Tibial artery (tissue), 4 donors: Measurements from ENCODE around the gene GRM7.

ENCODE experiments used
- DNase-seq, 2 donors: peaks; one replicate each; pipeline ENCODE4 v3.0.0-alpha.2; 2019
- H3K27ac ChIP-seq, 2 donors: fragments of 200-600 bp; sonication (generic) in 1 of 2; 1 replicate in 1 of 2; 2 replicates in 1 of 2; pipeline ENCODE4 v1.5.1; 2018 to 2019; ENCODE audit warnings: mild to moderate bottlenecking in 1 of 2
- H3K27me3 ChIP-seq, 2 donors: fragments of 200-600 bp; sonication (generic) in 1 of 2; one replicate each; pipeline versions ENCODE4 v1.5.1 to v1.6.0; 2016 to 2019
- H3K36me3 ChIP-seq, 3 donors: fragments of 200-600 bp; sonication (generic) in 2 of 3; one replicate each; pipeline ENCODE4 v1.5.1; 2016 to 2019; ENCODE audit warnings: mild to moderate bottlenecking in 2 of 3
- H3K4me1 ChIP-seq, 4 donors: fragments of 200-600 bp; sonication (generic) in 2 of 4; 1 replicate in 3 of 4; 2 replicates in 1 of 4; pipeline ENCODE4 v1.5.1; 2016 to 2019
- H3K4me3 ChIP-seq, 2 donors: fragments of 200-600 bp; sonication (generic) in 1 of 2; 1 replicate in 1 of 2; 2 replicates in 1 of 2; pipeline ENCODE4 v1.5.1; 2018 to 2019; ENCODE audit warnings: mild to moderate bottlenecking in 2 of 2
- H3K9me3 ChIP-seq, 3 donors: fragments of 200-600 bp; sonication (generic) in 1 of 3; one replicate each; pipeline ENCODE4 v1.5.1; 2016 to 2019
- CTCF ChIP-seq, 2 experiments: fragments of 200-600 bp in 1 of 2; fragments of 450-650 bp in 1 of 2; IDR thresholded peaks; one replicate each; pipeline ENCODE4 v1.5.1; 2017 to 2019; ENCODE audit warnings: antibody characterized with exemption in 2 of 2, mild to moderate bottlenecking in 1 of 2, moderate library complexity in 1 of 2
- intact Hi-C: fragments of 100-400 bp; cut with DNase I; formaldehyde crosslinking; loops from one replicate; pipeline ENCODE4 v1.15.0; 2023; ENCODE audit warnings: low total_unique reads

The GRM7 gene

DNA sequence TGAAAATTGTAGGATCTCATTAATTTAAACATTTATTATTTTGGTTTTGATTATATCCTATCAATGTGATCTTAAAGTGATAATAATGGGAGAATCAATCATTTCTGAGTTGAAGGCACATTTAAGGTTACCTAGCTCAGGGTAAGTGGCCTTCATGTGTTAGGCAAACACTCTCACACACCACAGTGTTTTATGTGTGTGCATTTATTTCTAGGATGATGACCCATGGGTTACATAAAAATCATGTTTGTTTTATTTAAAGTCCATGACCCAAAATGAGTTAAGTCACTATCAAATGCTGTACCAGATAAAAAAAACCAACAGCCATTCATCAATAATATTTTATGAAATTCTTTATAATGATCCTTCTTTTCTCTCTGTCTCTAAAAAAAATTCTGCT lies 520.8 kb downstream of the GRM7 start:
- intact Hi-C loops: no loop called here
- DNase-seq: no peak
- Histone ChIP-seq H3K4me1 (peaks cover 0 to 12% (median 4%) of the 10 kb centered on the region in 4 donors), H3K9me3 (no peaks in the 10 kb centered on the region), H3K4me3 (no peak overlapping the region), H3K36me3 (no peaks in the 10 kb centered on the region), H3K27ac (no peak overlapping the region), H3K27me3 (no peaks in the 10 kb centered on the region)
- TF ChIP-seq CTCF (IDR thresholded peaks at IDR 0.05): no peak

- TF ChIP-seq CTCF (IDR thresholded peaks at IDR 0.05): no peak
- Histone ChIP-seq H3K27me3 (no peaks in the 10 kb centered on the region), H3K27ac (no peak overlapping the region), H3K4me3 (no peak overlapping the region), H3K36me3 (no peaks in the 10 kb centered on the region), H3K4me1 (peaks cover 0 to 12% (median 4%) of the 10 kb centered on the region in 4 donors), H3K9me3 (no peaks in the 10 kb centered on the region)
- intact Hi-C loops: no loop called here
- no peak for DNase-seq
Measured at GRCh38 chr3:7382293-7383010, 521.5 kb downstream of the GRM7 start.

DNA sequence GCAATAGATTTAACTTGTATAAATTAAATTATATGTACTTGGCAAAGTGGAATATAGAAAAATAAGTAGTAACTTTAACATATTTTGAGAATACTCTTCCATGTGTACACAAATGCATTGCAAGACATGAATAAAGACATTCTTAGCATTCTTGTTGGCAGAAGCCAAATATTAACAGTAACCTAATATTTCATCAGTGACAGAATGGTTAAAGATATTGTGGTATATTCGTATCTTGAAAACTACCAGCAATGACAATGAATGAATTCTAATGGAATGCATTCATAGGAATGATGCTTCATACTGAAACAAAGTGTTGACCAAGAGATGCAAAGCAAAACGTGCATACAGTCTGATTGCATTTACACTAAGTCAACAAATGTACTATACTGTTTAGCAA lies 524.7 kb downstream of the GRM7 start:
- Histone ChIP-seq H3K36me3 (no peaks in the 10 kb centered on the region), H3K27ac (no peak overlapping the region), H3K9me3 (no peaks in the 10 kb centered on the region), H3K27me3 (no peaks in the 10 kb centered on the region), H3K4me1 (peaks cover 0 to 12% (median 4%) of the 10 kb centered on the region in 4 donors), H3K4me3 (no peak overlapping the region)
- no peak for TF ChIP-seq CTCF (IDR thresholded peaks at IDR 0.05)
- intact Hi-C loops: no loop called here
- DNase-seq: no peak

DNA sequence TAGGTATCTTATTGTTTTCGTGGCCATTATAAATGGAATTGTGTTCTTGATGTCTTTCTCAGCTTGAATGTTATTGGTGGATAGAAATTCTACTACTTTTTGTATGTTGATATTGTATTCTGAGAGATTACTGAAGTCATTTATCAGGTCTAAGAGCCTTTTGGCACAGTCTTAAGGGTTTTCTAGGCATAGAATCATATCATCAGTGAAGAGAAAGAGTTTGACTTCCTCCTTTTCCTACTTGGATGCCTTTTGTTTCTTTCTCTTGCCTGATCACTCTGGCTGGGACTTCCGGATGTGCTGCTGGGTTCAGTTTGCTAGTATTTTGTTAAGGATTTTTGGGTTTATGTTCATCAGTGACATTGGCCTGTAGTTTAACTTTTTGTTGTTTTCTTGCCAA lies 527.1 kb downstream of the GRM7 start:
- intact Hi-C loops: no loop called here
- no peak for DNase-seq
- H3K36me3 ChIP-seq: no peaks in the 10 kb centered on the region
- H3K9me3 ChIP-seq: no peaks in the 10 kb centered on the region
- H3K4me3 ChIP-seq: no peak overlapping the region
- H3K27ac ChIP-seq: no peak overlapping the region
- no peak for TF ChIP-seq CTCF (IDR thresholded peaks at IDR 0.05)
- no peaks in the 10 kb centered on the region for H3K27me3 ChIP-seq
- peaks cover 0 to 4% (median 2%) of the 10 kb centered on the region in 4 donors for H3K4me1 ChIP-seq

GRCh38 chr3:7392206-7392605 lies 531.3 kb downstream of the GRM7 start:
- H3K27ac ChIP-seq: no peak overlapping the region
- H3K9me3 ChIP-seq: no peaks in the 10 kb centered on the region
- no peaks in the 10 kb centered on the region for H3K27me3 ChIP-seq
- H3K4me1 ChIP-seq: no peaks in the 10 kb centered on the region
- DNase-seq: no peak
- no peak for TF ChIP-seq CTCF (IDR thresholded peaks at IDR 0.05)
- no peaks in the 10 kb centered on the region for H3K36me3 ChIP-seq
- H3K4me3 ChIP-seq: no peak overlapping the region
- intact Hi-C loops: no loop called here
